GM18951 (cell line): ENCODE results near the gene BLMH.
"Not testable (repeated sequence)": the region's sequence is repeated elsewhere in the genome, so short reads cannot be mapped to it uniquely, and the experiment has no call there.

Experiments used
- POLR2A ChIP-seq: IDR thresholded peaks from 4 replicates; pipeline ENCODE4 v1.6.1; 2011; ENCODE audit warnings: mild to moderate bottlenecking; ENCODE audit not compliant: insufficient read length, insufficient read depth; ENCODE audit errors: extremely low read depth
- in situ Hi-C: fragments of 300-500 bp; cut with MboI; formaldehyde crosslinking; loops from one replicate; pipeline ENCODE4 v1.12.0; 2022; ENCODE audit warnings: low sequenced_read_pairs, mixed read lengths, inconsistent platforms; ENCODE audit not compliant: unreplicated experiment

BLMH gene

DNA sequence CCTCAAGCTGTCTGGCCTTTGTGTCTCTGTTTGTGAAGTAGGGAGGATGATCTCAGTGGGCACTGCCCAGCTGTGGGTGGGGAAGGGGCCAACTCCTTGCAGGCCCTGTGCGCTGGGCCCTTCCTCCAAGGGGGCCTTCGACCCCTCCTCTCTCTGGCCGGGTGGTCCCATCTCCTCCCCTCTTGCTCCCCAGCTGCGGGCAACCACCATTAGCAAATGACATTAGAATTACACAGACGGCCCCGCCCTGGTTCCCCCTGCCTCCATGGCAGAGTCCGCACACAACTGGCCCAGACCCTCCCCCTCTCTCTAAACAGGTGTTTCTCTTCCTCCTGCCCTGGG, 53.8 kb downstream of the BLMH start:
- no peak for TF ChIP-seq POLR2A
- in situ Hi-C loops: no loop called here

DNA sequence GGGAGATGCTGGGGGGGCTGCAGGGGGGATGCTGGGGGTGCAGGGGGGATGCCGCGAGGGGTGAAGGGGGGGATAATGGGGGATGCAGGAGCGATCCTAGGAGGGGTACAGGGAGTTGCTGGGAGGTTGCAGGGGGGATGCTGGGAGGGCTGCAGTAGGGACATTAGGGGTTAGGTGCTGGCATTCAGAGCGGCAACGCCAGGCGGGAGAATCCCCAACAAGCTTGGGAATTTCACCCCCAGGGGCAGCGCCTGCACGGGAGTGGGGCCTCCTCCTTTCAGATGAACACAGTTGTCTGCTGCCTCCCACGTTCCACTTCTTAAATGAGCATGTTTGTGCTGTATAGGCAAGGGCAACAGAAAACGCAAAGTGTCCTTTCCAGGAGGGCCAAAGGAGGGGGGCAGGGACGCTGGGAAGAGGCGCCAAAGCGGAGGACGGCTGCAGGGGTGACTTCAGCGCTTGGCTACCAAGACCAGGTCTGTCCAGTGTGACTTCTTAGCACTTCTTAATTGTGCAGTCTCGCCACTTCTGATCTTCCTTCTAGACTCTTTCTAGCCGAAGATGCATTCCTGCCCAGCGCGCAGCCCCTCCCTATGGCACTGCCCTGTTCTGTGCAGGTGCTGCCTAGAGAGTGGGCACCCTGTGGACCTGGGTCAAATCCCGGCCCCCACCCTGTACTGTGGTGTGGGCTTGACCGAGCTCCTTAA, 54.3 kb downstream of the BLMH start:
- in situ Hi-C loops: no loop called here
- no peak for TF ChIP-seq POLR2A

GRCh38 chr17:30236766-30237165, 55.0 kb downstream of the BLMH start:
- in situ Hi-C loops: no loop called here
- no peak for TF ChIP-seq POLR2A

- in situ Hi-C loops: no loop called here
- no peak for TF ChIP-seq POLR2A
Observed at GRCh38 chr17:30236297-30236624, 55.5 kb downstream of the BLMH start.

GRCh38 chr17:30235386-30236296, 56.1 kb downstream of the BLMH start, which contains the start of gene SLC6A4:
TSS of gene SLC6A4 (minus strand) at chr17:30235697. CDS start at chr17:30221958, 13,739 bp downstream.
- TF ChIP-seq POLR2A: no peak
- in situ Hi-C loops: no loop called here

- TF ChIP-seq POLR2A: no peak
Observed at GRCh38 chr17:30234964-30235363, 56.8 kb downstream of the BLMH start.

DNA sequence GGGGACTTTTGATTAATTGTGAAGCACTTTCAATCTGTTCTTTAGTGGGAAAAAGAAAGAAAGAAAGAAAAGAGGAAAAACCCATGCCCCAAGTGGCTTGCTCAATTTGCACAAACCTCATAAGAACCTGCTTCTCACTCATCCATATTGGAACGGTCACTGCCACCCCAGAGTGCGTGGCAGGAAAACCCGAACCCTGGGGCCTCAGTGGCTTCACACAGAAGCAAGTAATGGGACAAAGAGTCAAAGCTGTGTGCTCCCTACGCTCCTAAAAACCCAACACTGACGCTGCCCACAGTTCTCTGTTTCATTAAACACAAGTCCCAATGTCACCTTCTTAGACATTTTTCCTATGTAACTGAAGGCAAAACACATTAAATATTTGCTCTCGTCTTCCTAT, 57.4 kb downstream of the BLMH start:
- no peak for TF ChIP-seq POLR2A
- in situ Hi-C loops: no loop called here

More at GRCh38 chr17:30234964-30235363, 56.8 kb downstream of the BLMH start:
- in situ Hi-C loops: no loop called here

DNA sequence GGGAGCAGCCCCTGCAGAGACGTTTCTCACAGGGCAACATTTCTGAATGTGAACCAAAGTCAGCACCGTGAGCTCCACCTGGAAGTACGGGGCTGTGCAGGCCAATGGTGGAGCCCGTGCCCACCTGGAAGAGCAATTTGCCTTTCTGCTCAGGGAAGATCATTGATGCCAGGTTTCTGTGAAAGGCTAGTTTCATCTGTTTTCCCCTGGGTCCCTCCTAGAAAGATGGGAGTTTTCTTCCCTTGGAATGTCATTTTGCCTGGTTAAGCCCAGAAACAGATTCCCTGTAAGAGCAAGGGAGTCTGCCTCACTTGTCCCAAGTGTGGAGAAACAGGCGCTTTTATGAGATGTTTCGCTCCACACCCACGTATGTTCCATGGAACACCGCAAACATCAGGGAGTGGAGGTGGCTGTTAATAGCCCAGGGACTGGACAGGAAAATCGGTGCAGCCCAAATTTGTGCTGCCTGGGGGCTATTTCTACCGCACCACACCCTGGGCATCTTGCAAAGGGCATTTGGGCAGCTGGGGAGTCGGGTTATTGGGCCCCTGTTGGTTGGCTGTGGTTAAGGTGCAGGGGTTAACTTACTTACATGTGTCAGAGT, 58.8 kb downstream of the BLMH start:
- TF ChIP-seq POLR2A: no peak
- in situ Hi-C loops: no loop called here

DNA sequence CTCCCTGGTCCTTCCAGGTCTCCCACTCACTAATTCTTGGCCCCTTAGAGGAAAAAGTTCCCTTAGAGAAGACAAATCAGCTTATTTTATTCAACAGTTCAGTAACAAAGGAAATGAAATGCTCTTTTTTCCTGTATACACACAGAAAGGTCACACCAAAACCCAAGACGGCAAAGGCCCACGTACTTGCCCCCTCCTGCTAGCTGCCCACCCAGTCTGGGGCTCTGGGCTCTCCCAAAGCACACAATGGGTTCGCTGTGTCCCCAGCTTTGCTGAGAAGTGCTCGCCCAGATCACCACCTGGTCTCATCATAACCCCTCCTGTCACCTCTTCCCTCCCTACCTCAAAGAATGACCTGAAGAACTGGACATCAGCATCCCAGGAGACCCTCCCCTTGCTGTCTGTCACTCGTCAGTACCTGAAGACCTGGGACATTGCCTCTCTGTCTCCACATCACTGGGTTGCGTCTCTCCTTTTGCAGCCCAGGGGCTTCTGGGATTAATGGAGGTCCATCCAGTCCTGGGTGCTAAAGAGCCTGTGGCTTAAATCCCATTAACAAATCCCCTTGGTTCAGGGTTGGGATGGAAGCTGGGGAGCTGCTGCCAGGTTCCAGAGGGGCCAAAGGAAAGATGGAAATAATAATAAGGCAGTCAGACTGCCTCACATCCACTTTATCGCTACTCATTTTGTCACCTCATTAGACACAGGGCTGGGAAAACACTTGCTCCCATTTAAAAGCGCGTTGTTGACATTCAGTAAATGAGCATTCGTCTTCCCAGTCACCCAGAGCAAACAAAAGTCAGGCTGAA, 59.5 kb downstream of the BLMH start:
- in situ Hi-C loops: no loop called here
- no peak for TF ChIP-seq POLR2A

DNA sequence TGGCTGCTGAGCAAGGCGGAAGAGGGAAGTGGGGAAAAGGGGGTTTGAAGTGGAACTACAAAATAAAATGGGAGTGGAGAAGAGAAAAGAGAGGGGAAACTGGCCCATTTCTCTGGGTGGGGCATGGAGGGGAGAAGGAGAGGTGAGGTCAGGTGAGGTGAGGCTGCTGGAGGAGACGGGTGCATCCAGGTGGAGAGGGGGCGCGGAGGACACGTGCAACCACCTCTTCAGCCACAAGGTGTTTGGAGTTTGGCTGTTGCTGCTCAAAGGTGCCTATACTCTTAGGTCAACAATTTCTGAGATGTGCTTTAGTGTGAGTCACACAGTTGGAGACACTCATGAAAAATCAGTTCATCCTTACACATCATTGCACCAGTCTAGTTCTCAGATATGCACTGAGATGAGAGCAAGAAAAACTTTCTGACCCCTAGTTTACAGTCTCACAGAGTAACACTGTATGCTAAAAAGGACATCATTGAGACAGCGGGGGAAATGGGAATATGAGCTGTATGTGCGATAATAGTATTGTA, 61.1 kb downstream of the BLMH start:
- in situ Hi-C loops: no loop called here
- TF ChIP-seq POLR2A: no peak

DNA sequence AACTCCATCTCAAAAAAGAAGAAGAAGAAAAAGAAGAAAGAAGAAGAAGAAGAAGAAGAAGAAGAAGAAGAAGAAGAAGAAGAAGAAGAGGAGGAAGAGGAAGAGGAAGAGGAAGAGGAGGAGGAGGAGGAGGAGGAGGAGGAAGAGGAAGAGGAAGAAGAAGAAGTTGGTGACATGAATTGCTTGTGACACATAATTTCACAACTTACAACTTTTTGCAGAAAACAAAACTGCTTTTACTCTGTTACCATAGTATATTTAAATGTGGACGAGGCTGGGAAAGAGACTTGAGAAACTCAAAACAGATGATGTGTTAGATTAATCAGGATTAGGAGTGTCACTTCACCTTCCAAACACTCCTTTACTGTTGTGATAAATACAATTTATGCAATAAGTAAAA, 61.7 kb downstream of the BLMH start:
- in situ Hi-C loops: not testable (repeated sequence)

- TF ChIP-seq POLR2A: no peak
- in situ Hi-C loops: no loop called here
Observed at GRCh38 chr17:30229012-30229411, 62.7 kb downstream of the BLMH start.

DNA sequence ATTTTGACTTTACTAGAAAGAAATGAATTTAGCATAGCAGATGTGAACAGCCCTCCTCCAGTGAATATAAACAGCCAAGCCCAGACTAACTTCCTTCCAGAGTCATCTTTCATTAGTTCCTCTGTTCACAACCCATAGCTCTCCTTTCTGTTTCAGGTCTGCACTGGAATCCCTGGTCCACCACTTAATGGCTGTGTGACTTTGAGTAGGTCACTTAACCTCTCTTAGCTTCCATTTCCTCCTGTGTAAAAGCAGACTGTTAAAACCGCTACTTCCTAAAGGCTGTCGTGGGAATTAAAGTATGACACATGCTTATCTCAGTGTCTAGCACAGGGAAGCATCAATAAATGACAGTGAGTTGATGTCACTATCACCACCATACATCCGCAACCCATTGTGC, 63.7 kb downstream of the BLMH start:
- no peak for TF ChIP-seq POLR2A
- in situ Hi-C loops: no loop called here

GRCh38 chr17:30226878-30227277, 64.9 kb downstream of the BLMH start:
- in situ Hi-C loops: no loop called here
- TF ChIP-seq POLR2A: no peak
